Testis (tissue), 3 donors: Measurements from ENCODE around the gene TMEM107. TPM values are rescaled to one million over a fixed set of nuclear protein-coding genes. Genes with fewer than 3 reads are reported as not detected.
A peak's percentile ranks its signal among the peaks of the same experiment; 100 is the strongest.

ENCODE experiments used
- DNase-seq: peaks from one replicate; pipeline ENCODE4 v3.0.0-alpha.2; 2019
- H3K27ac ChIP-seq, 2 donors: fragments of 200-600 bp; sonication (generic); one replicate each; pipeline ENCODE4 v1.5.1; 2019
- H3K27me3 ChIP-seq: fragments of 200-600 bp; sonication (generic); one replicate; pipeline ENCODE4 v1.5.1; 2019
- H3K36me3 ChIP-seq: fragments of 200-600 bp; sonication (generic); one replicate; pipeline ENCODE4 v1.5.1; 2017; ENCODE audit warnings: low read depth; ENCODE audit errors: missing control alignments
- H3K4me1 ChIP-seq: fragments of 200-600 bp; sonication (generic); one replicate; pipeline ENCODE4 v1.5.1; 2019
- H3K4me3 ChIP-seq, 2 donors: fragments of 200-600 bp; sonication (generic); one replicate each; pipeline ENCODE4 v1.5.1; 2017 to 2019
- H3K9me3 ChIP-seq: fragments of 200-600 bp; sonication (generic); one replicate; pipeline ENCODE4 v1.5.1; 2017
- CTCF ChIP-seq, 3 experiments: fragments of 450-650 bp in 2 of 3; fragments of 200-600 bp in 1 of 3; sonication (generic) in 1 of 3; IDR thresholded peaks; one replicate each; pipeline ENCODE4 v1.5.1; 2016 to 2019; ENCODE audit warnings: antibody characterized with exemption in 3 of 3, mild to moderate bottlenecking in 2 of 3, moderate library complexity in 1 of 3
- POLR2A ChIP-seq: fragments of 450-650 bp; IDR thresholded peaks from one replicate; pipeline ENCODE4 v1.6.1; 2017; ENCODE audit warnings: antibody characterized with exemption, mild to moderate bottlenecking, moderate library complexity
- WGBS, 2 donors: methylation state at CpG; one replicate each; pipeline ENCODE4 v1.1.5; 2018; 5-methylcytosine and 5-hydroxymethylcytosine counted together
- intact Hi-C: fragments of 100-400 bp; cut with DNase I; formaldehyde crosslinking; loops from one replicate; pipeline ENCODE4 v1.15.1; 2023; ENCODE audit warnings: low total_unique reads
- polyA plus RNA-seq: library from polyadenylated mRNA; stranded (reverse); fragments of 350-450 nt; fragmentation: Illumina TruSeq; extraction: RNeasy Lipid Tissue Mini Kit (QIAGEN cat#74804); gene quantifications from one replicate; pipeline ENCODE4 v1.2.3, GENCODE V29; 2014; ENCODE audit warnings: low read depth, low replicate concordance; ENCODE audit not compliant: insufficient read depth
- total RNA-seq, 2 donors: library from RNA; depleted of rRNA; stranded (reverse); fragments of >200 nt; gene quantifications; one replicate each; pipeline ENCODE4 v1.2.3, GENCODE V29; 2016

Gene TMEM107
- total and polyA plus RNA-seq, 3 donors from 2014 or later, result 17.2 to 31.8 (median 23.2) TPM

- intact Hi-C loops, result loop anchor here (5.0 to 10.0 kb wide), 2 partner anchors 33 to 64 kb away; partner anchors contain the start of gene HES7
- DNase-seq, result no peak
- no peak for TF ChIP-seq POLR2A
- no peak for TF ChIP-seq CTCF (IDR thresholded peaks at IDR 0.05)
- Histone ChIP-seq H3K4me3 (peak overlapping the region; percentile 76 to 79), H3K27ac (peak overlapping the region; percentile 96), H3K9me3 (no peaks in the 10 kb centered on the region), H3K4me1 (peaks cover 33% of the 10 kb centered on the region), H3K27me3 (no peaks in the 10 kb centered on the region), H3K36me3 (no peaks in the 10 kb centered on the region)
- WGBS, 2 donors, result 3% methylated on average over 62 of the region's 67 CpGs; no CpG with 5 or more reads in 1 of the 2 donors
Measured at GRCh38 chr17:8189041-8189710, 13.0 kb upstream of the TMEM107 start.

- intact Hi-C loops, result loop anchor here (5.0 to 10.0 kb wide), 2 partner anchors 34 to 64 kb away; partner anchors contain the start of gene HES7
- no peaks in the 10 kb centered on the region for H3K27me3 ChIP-seq
- peak overlapping the region; percentile 96 for H3K27ac ChIP-seq
- peak overlapping the region in 1 of 2 donors; percentile 76 for H3K4me3 ChIP-seq
- WGBS, 2 donors, result 32 to 33% methylated on average over 11 to 12 of the region's 12 CpGs
- H3K36me3 ChIP-seq, result no peaks in the 10 kb centered on the region
- H3K9me3 ChIP-seq, result no peaks in the 10 kb centered on the region
- TF ChIP-seq POLR2A, result no peak
- no peak for TF ChIP-seq CTCF (IDR thresholded peaks at IDR 0.05)
- no peak for DNase-seq
- H3K4me1 ChIP-seq, result peaks cover 33% of the 10 kb centered on the region
Measured at GRCh38 chr17:8188263-8188839, 12.2 kb upstream of the TMEM107 start.

- Histone ChIP-seq H3K9me3 (no peaks in the 10 kb centered on the region), H3K4me3 (peak overlapping the region; percentile 74 to 76), H3K27ac (peak overlapping the region; percentile 96), H3K36me3 (no peaks in the 10 kb centered on the region), H3K27me3 (no peaks in the 10 kb centered on the region), H3K4me1 (peaks cover 33% of the 10 kb centered on the region)
- peak; percentile 92 for DNase-seq
- intact Hi-C loops, result loop anchor here (5.0 to 10.0 kb wide), 2 partner anchors 35 to 63 kb away; partner anchors contain the start of gene HES7
- 0 to 1% methylated on average over 25 of the region's 25 CpGs for WGBS, 2 donors
- no peak for TF ChIP-seq POLR2A
- no peak for TF ChIP-seq CTCF (IDR thresholded peaks at IDR 0.05)
Measured at GRCh38 chr17:8187517-8188262, 11.5 kb upstream of the TMEM107 start.

GRCh38 chr17:8186787-8187516 is 10.8 kb upstream of the TMEM107 start:
- Histone ChIP-seq H3K4me3 (peak overlapping the region; percentile 74 to 76), H3K4me1 (peaks cover 26% of the 10 kb centered on the region), H3K36me3 (no peaks in the 10 kb centered on the region), H3K9me3 (no peaks in the 10 kb centered on the region), H3K27me3 (no peaks in the 10 kb centered on the region), H3K27ac (peak overlapping the region; percentile 96)
- WGBS, 2 donors, result 0% methylated on average over 27 to 32 of the region's 32 CpGs
- DNase-seq, result peak; percentile 97
- TF ChIP-seq CTCF (IDR thresholded peaks at IDR 0.05), result peak in 1 of 3 experiments; percentile 22
- no peak for TF ChIP-seq POLR2A
- intact Hi-C loops, result loop anchor here (5.0 to 10.0 kb wide), 2 partner anchors 35 to 62 kb away; partner anchors contain the start of gene HES7
